Measurements from ENCODE around the gene ZNF335.

DNA sequence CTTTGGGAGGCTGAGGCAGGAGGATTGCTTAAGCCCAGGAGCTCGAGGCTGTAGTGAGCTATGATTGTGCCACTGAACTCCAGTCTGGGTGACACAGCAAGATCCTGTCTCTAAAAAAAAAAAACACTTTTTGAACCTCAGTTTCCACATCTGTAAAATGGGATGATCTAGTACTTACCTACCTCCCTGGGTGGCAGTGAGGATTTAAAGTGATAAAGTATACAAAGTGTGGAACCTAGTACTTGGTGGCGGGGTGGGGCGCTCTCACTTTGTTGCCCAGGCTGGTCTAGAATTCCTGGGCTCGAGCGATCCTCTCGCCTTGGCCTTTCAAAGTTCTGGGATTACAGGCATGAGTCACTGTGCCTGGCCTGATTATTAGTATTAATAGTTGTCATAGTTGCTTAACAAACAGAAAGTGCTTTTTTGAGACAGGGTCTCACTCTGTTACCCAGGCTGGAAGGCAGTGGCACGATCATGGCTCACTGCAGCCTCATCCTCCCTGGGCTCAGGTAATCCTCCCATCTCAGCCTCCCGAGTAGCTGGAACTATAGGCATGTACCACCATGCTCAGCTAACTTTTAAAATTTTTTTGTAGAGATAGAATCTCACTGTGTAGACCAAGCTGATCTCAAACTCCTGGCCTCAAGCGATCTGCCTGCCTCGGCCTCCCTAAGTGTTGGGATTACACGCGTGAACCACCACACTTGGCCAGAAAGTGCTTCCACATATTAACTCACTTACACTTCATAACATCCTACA is 53.0 kb downstream of the ZNF335 start:
- TF ChIP-seq FOXA1 (IDR thresholded peaks at IDR 0.05) (no peak), CTBP1 (IDR thresholded peaks at IDR 0.05; ENCODE audit: borderline replicate concordance) (no peak), FOXM1 (IDR thresholded peaks at IDR 0.05; ENCODE audit: borderline replicate concordance) (no peak)

Measured in HEK293T (cell line).